A549 (cell line): ENCODE data around the gene GJD3. TPM values are rescaled to one million over a fixed set of nuclear protein-coding genes. Genes with fewer than 3 reads are reported as not detected.

Experiments
- ATAC-seq, 2 experiments: fragments of 200-7000 bp in 1 of 2; fragments of >200 bp in 1 of 2; cut with Nextera tagmentation in 1 of 2; cut with Tn5 transposase in 1 of 2; 3 replicates each; pipeline versions ENCODE4 v1.8.0 to v1.9.1; 2018 to 2020; ENCODE audit warnings: mild to moderate bottlenecking in 1 of 2, moderate library complexity in 1 of 2
- CTCF ChIA-PET: fragments of 300-600 bp; sonication (Branson Sonifier 250); formaldehyde crosslinking; extraction: SDS; loops from one replicate; lab custom pipeline; 2021; ENCODE audit warnings: antibody characterized with exemption, inconsistent platforms; lab: Yijun Ruan, JAX
- POLR2A ChIA-PET: fragments of 350-600 bp; formaldehyde crosslinking; extraction: SDS; loops from one replicate; lab custom pipeline; 2021; ENCODE audit warnings: antibody characterized with exemption, inconsistent platforms; lab: Yijun Ruan, JAX
- DNase-seq, 2 experiments: peaks; one replicate each; pipeline versions ENCODE4 v3.0.0 to v3.0.0-alpha.2; 2011 to 2016; ENCODE audit warnings: low read depth in 1 of 2, low spot score in 1 of 2
- FAIRE-seq: peaks from 2 replicates; lab custom pipeline; 2011; peaks lifted over from hg19 to GRCh38; lab: Jason Lieb, UNC
- H3K27ac ChIP-seq, 2 experiments: fragments of >200 bp; sonication (Bioruptor Twin); formaldehyde crosslinking; 3 replicates each; pipeline ENCODE4 v1.5.1; 2016 to 2017
- H3K4me1 ChIP-seq: fragments of >200 bp; sonication (Bioruptor Twin); formaldehyde crosslinking; 3 replicates; pipeline ENCODE4 v1.6.1; 2016
- H3K4me2 ChIP-seq: fragments of >200 bp; sonication (Bioruptor Twin); formaldehyde crosslinking; 3 replicates; pipeline ENCODE4 v1.6.1; 2016
- H3K4me3 ChIP-seq: fragments of >200 bp; sonication (Bioruptor Twin); formaldehyde crosslinking; 3 replicates; pipeline ENCODE4 v1.5.1; 2016
- H3K9me3 ChIP-seq: fragments of >200 bp; sonication (Bioruptor Twin); formaldehyde crosslinking; 3 replicates; pipeline ENCODE4 v1.6.1; 2016
- BHLHE40 ChIP-seq: IDR thresholded peaks from 2 replicates; pipeline ENCODE4 v1.6.1; 2012; ENCODE audit warnings: low read depth, low read length, inconsistent platforms
- CBX8 ChIP-seq: fragments of 200-600 bp; sonication (generic); IDR thresholded peaks from 2 replicates; pipeline ENCODE4 v1.6.1; 2016
- CEBPB ChIP-seq, 2 experiments: fragments of >200 bp in 1 of 2; sonication (Bioruptor Twin) in 1 of 2; formaldehyde crosslinking in 1 of 2; IDR thresholded peaks; 2 replicates each; pipeline ENCODE4 v1.6.1; 2012 to 2016
- EP300 ChIP-seq, 2 experiments: fragments of >200 bp; sonication (Bioruptor Twin); formaldehyde crosslinking; IDR thresholded peaks; 2 replicates in 1 of 2; 3 replicates in 1 of 2; pipeline ENCODE4 v1.6.1; 2016 to 2017
- HOXA7 ChIP-seq: fragments of 250-450 bp; sonication (Bioruptor Pico); IDR thresholded peaks from 2 replicates; pipeline ENCODE4 v1.5.0; 2020; ENCODE audit warnings: mild to moderate bottlenecking, moderate library complexity
- JUN ChIP-seq, 2 experiments: fragments of >200 bp; sonication (Bioruptor Twin); formaldehyde crosslinking; IDR thresholded peaks; 2 replicates in 1 of 2; 3 replicates in 1 of 2; pipeline ENCODE4 v1.6.1; 2016 to 2017
- NPAS2 ChIP-seq: fragments of 250-450 bp; sonication (Bioruptor Pico); IDR thresholded peaks from 2 replicates; pipeline ENCODE4 v1.8.0; 2022; ENCODE audit warnings: mild to moderate bottlenecking, moderate library complexity, borderline replicate concordance
- PHF8 ChIP-seq: fragments of 200-600 bp; sonication (generic); IDR thresholded peaks from 2 replicates; pipeline ENCODE4 v1.6.1; 2016; ENCODE audit warnings: low read depth, mild to moderate bottlenecking, antibody characterized with exemption, moderate library complexity, borderline replicate concordance
- RAD21 ChIP-seq, 2 experiments: fragments of >200 bp in 1 of 2; sonication (Bioruptor Twin) in 1 of 2; formaldehyde crosslinking in 1 of 2; IDR thresholded peaks in 1 of 2; conservative IDR thresholded peaks in 1 of 2; 2 replicates in 1 of 2; 3 replicates in 1 of 2; pipeline ENCODE4 v1.6.1; 2012 to 2018; ENCODE audit warnings: inconsistent platforms in 1 of 2
- SMC3 ChIP-seq: fragments of >200 bp; sonication (Bioruptor Twin); formaldehyde crosslinking; IDR thresholded peaks from 3 replicates; pipeline ENCODE4 v1.6.1; 2018; ENCODE audit warnings: inconsistent platforms
- TFCP2L1 ChIP-seq: fragments of 250-450 bp; sonication (Bioruptor Pico); IDR thresholded peaks from 2 replicates; pipeline ENCODE4 v1.5.0; 2021; ENCODE audit warnings: mild to moderate bottlenecking
- ZNF302 ChIP-seq: fragments of 250-450 bp; sonication (Bioruptor Pico); IDR thresholded peaks from 2 replicates; pipeline ENCODE4 v1.9.0; 2021; ENCODE audit warnings: inconsistent platforms, mild to moderate bottlenecking, moderate library complexity
- WGBS: methylation state at CpG from one replicate; pipeline ENCODE4 v1.1.6; 2017; ENCODE audit errors: missing lambda C conversion rate; 5-methylcytosine and 5-hydroxymethylcytosine counted together
- polyA plus RNA-seq, 4 experiments: library from polyadenylated mRNA; depleted of rRNA in 3 of 4; stranded (reverse); fragments of >200 nt; fragmentation: RNase III in 1 of 4; extraction: RNeasy Plus Mini Kit Qiagen cat#74134 plus additional on column Dnase treatment in 1 of 4; gene quantifications; 2 replicates in 3 of 4; 3 replicates in 1 of 4; pipeline ENCODE4 v1.2.3, GENCODE V29; 2011 to 2017
- TF ChIP-seq, protein P1 (sequence below): fragments of 450-650 bp; IDR thresholded peaks from 2 replicates; pipeline ENCODE4 v1.6.1; 2014; ENCODE audit warnings: antibody characterized with exemption
- TF ChIP-seq, protein P2 (sequence below): fragments of 250-450 bp; sonication (Bioruptor Pico); IDR thresholded peaks from 2 replicates; pipeline ENCODE4 v1.5.0; 2021; ENCODE audit warnings: mild to moderate bottlenecking, moderate library complexity, borderline replicate concordance

The GJD3 gene
- polyA plus RNA-seq, 2 of the 4 experiments (the other 2 are of a cell fraction), result 0.09 to 0.40 TPM

GRCh38 chr17:40354221-40355122, 10.1 kb downstream of the GJD3 start:
- CTCF ChIA-PET, result interaction anchor here (0.6 to 40.3 kb wide), 45 partner anchors 8 to 1317 kb away, joined by 3 to 2395 read pairs (median 5); partner anchors contain the start of genes CDC6, CSF3, GJD3 and RARA
- FAIRE-seq, result no peak
- Histone ChIP-seq H3K4me3 (no peak overlapping the region), H3K4me2 (peak overlapping the region; percentile 4; the same call in 1 of the 3 replicates), H3K27ac (peak overlapping the region; percentile 9 to 62; a peak in 3 of 6 replicates), H3K9me3 (no peaks in the 10 kb centered on the region), H3K4me1 (peaks cover 60% of the 10 kb centered on the region)
- ATAC-seq, result peak; percentile 5; a peak in 4 of 6 replicates
- WGBS, result 80% methylated on average over 24 of the region's 30 CpGs
- POLR2A ChIA-PET, result interaction anchor here (1.0 to 2.0 kb wide), 5 partner anchors 9 to 66 kb away, joined by 3 to 13 read pairs (median 4); no protein-coding TSS in a partner anchor
- TF ChIP-seq PHF8 (no peak), SMC3 (no peak), TFCP2L1 (CRISPR knock-in tag) (peak; percentile 45; the same call in 1 of the 2 replicates), ZNF302 (CRISPR knock-in tag) (no peak)
- TF ChIP-seq, protein P1, sequence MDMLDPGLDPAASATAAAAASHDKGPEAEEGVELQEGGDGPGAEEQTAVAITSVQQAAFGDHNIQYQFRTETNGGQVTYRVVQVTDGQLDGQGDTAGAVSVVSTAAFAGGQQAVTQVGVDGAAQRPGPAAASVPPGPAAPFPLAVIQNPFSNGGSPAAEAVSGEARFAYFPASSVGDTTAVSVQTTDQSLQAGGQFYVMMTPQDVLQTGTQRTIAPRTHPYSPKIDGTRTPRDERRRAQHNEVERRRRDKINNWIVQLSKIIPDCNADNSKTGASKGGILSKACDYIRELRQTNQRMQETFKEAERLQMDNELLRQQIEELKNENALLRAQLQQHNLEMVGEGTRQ, result no peak
- TF ChIP-seq, protein P2, sequence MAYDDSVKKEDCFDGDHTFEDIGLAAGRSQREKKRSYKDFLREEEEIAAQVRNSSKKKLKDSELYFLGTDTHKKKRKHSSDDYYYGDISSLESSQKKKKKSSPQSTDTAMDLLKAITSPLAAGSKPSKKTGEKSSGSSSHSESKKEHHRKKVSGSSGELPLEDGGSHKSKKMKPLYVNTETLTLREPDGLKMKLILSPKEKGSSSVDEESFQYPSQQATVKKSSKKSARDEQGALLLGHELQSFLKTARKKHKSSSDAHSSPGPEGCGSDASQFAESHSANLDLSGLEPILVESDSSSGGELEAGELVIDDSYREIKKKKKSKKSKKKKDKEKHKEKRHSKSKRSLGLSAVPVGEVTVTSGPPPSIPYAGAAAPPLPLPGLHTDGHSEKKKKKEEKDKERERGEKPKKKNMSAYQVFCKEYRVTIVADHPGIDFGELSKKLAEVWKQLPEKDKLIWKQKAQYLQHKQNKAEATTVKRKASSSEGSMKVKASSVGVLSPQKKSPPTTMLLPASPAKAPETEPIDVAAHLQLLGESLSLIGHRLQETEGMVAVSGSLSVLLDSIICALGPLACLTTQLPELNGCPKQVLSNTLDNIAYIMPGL (CRISPR knock-in tag), result no peak
- DNase-seq, result no peak

DNA sequence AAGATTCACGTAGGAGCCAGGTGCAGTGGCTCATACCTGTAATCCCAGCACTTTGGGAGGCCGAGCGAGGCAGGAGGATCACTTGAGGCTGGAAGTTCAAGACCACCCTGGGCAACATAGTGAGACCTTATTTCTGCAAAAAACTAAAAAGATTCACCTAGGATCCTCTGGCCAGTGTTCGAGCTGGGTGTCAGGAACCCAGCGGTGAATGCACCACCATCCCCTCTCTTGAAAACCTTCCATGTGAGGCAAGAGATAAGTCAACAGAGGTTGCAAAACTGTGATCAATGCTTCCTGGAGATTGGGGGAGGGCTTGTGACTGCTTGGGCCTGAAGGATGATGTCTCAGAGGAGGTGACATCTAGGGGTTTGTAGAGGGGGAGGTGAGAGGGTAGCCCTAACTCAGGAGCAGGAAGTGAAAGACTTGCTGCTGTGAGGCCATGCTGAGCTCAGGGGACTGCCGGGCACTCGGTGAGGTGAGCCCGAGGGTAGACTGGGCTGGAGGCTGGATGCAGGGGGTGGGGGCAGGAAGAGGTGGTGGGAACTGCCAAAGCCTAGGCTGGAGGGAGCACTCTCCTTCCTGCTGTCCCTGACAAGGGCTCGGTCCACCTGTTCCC, 11.7 kb downstream of the GJD3 start:
- Histone ChIP-seq H3K9me3 (no peaks in the 10 kb centered on the region), H3K4me2 (peak overlapping the region; percentile 43), H3K4me1 (peaks cover 70% of the 10 kb centered on the region), H3K4me3 (no peak overlapping the region), H3K27ac (peak overlapping the region; percentile 29 to 76; a peak in 4 of 6 replicates)
- ATAC-seq (no peak), FAIRE-seq (no peak), DNase-seq (peak in 1 of 2 experiments; percentile 48)
- WGBS, result 74% methylated on average over 9 of the region's 9 CpGs
- no peak for TF ChIP-seq HOXA7 (CRISPR knock-in tag)
- TF ChIP-seq EP300 (IDR thresholded peaks at IDR 0.05), result peak in 1 of 2 experiments; percentile 18; a peak in 1 of 5 replicates
- no peak for TF ChIP-seq NPAS2 (CRISPR knock-in tag)
- TF ChIP-seq BHLHE40, result no peak
- TF ChIP-seq RAD21 (conservative IDR thresholded peaks at IDR 0.05 in 1 of 2, IDR thresholded peaks at IDR 0.05 in 1 of 2), result no peak
- peak; percentile 79 to 83 for TF ChIP-seq CEBPB (IDR thresholded peaks at IDR 0.05)
- TF ChIP-seq JUN (IDR thresholded peaks at IDR 0.05), result 0 out of 5 replicates have a peak, but pooled peaks of 1 of the 2 experiments have one; percentile 19
- ChIA-PET CTCF (interaction anchor here (1.2 to 40.3 kb wide), 8 partner anchors 9 to 159 kb away, joined by 3 to 2395 read pairs (median 20); partner anchors contain the start of genes CDC6, GJD3, RARA and TOP2A), POLR2A (no interaction called here)

GRCh38 chr17:40352237-40352778, 12.2 kb downstream of the GJD3 start:
- ChIA-PET CTCF (interaction anchor here (0.5 to 40.3 kb wide), 14 partner anchors 9 to 211 kb away, joined by 3 to 2395 read pairs (median 4); partner anchors contain the start of genes CDC6, GJD3, RARA and TOP2A), POLR2A (interaction anchor here (1.1 to 1.3 kb wide), 2 partner anchors 35 to 48 kb away, joined by 4 to 5 read pairs; no protein-coding TSS in a partner anchor)
- Histone ChIP-seq H3K9me3 (no peaks in the 10 kb centered on the region), H3K27ac (peak overlapping the region; percentile 29 to 76; a peak in 5 of 6 replicates), H3K4me2 (peak overlapping the region; percentile 43), H3K4me1 (peaks cover 76% of the 10 kb centered on the region), H3K4me3 (no peak overlapping the region)
- no peak for ATAC-seq
- DNase-seq, result no peak
- TF ChIP-seq CBX8, result no peak
- TF ChIP-seq JUN (IDR thresholded peaks at IDR 0.05), result 0 out of 5 replicates have a peak, but pooled peaks of 1 of the 2 experiments have one; percentile 5
- WGBS, result 83% methylated on average over 7 of the region's 7 CpGs
- FAIRE-seq, result no peak
